Astrocyte (in vitro differentiated cells and primary cell): ENCODE data around the gene TPH2.

Experiments used
- EZH2 ChIP-seq: IDR thresholded peaks from 2 replicates; pipeline ENCODE4 v1.6.1; 2012; ENCODE audit warnings: mild to moderate bottlenecking, low read length, inconsistent platforms; ENCODE audit not compliant: insufficient read depth
- TF ChIP-seq, protein P1 (sequence below): IDR thresholded peaks from 2 replicates; pipeline ENCODE4 v1.5.1; 2011; ENCODE audit warnings: low read depth, mild to moderate bottlenecking, inconsistent platforms, low read length, moderate library complexity; ENCODE audit not compliant: insufficient read depth

DNA sequence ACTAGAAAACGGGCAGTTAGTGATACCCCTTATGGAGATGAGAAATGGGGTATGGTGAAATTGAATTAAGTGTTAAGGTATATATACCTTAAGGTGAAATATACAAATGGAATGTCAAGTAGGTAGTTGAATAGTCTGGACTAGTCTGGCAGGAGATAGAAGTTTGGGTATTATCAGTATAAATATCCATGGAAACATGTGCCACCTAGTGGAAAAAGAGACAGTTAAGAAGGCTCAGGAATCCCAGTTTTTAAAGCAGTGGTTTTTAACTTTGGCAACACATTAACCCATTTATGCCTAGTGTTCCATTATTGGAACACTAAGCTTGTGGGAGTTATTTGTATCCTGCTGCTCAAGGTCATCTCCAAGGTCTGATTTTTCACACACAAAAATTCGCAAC lies 38.6 kb upstream of the TPH2 start:
- TF ChIP-seq, protein P1, sequence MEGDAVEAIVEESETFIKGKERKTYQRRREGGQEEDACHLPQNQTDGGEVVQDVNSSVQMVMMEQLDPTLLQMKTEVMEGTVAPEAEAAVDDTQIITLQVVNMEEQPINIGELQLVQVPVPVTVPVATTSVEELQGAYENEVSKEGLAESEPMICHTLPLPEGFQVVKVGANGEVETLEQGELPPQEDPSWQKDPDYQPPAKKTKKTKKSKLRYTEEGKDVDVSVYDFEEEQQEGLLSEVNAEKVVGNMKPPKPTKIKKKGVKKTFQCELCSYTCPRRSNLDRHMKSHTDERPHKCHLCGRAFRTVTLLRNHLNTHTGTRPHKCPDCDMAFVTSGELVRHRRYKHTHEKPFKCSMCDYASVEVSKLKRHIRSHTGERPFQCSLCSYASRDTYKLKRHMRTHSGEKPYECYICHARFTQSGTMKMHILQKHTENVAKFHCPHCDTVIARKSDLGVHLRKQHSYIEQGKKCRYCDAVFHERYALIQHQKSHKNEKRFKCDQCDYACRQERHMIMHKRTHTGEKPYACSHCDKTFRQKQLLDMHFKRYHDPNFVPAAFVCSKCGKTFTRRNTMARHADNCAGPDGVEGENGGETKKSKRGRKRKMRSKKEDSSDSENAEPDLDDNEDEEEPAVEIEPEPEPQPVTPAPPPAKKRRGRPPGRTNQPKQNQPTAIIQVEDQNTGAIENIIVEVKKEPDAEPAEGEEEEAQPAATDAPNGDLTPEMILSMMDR, result peak; percentile 30
- TF ChIP-seq EZH2, result no peak
